HG02610 (cell line): Measurements from ENCODE around the gene HARS1.
"Not testable (repeated sequence)": the region's sequence is repeated elsewhere in the genome, so short reads cannot be mapped to it uniquely, and the experiment has no call there.

Experiments
- ATAC-seq: cut with Tn5 transposase; IDR thresholded peaks from one replicate; pipeline ENCODE4 v1.9.1; 2021; ENCODE audit warnings: mild to moderate bottlenecking, moderate library complexity; ENCODE audit not compliant: unreplicated experiment

Gene HARS1

GRCh38 chr5:140634103-140634502 lies 57.1 kb downstream of the HARS1 start:
- no peak for ATAC-seq

GRCh38 chr5:140633501-140633900 lies 57.7 kb downstream of the HARS1 start:
- ATAC-seq: no peak

GRCh38 chr5:140633021-140633471 lies 58.1 kb downstream of the HARS1 start, which contains the start of gene CD14:
Gene CD14, minus strand, starts transcription at chr5:140633175. Its CDS starts 104 bp downstream, at chr5:140633071.
- ATAC-seq: no peak

- ATAC-seq: peak; percentile 51
Observed at GRCh38 chr5:140632366-140633020, 58.7 kb downstream of the HARS1 start.

- ATAC-seq: peak; percentile 31
Observed at GRCh38 chr5:140631831-140632365, 59.3 kb downstream of the HARS1 start.

GRCh38 chr5:140631036-140631417 lies 60.1 kb downstream of the HARS1 start:
- no peak for ATAC-seq

GRCh38 chr5:140630292-140631035 lies 60.7 kb downstream of the HARS1 start:
- no peak for ATAC-seq

- ATAC-seq: no peak
Observed at GRCh38 chr5:140628711-140629110, 62.5 kb downstream of the HARS1 start.

GRCh38 chr5:140627972-140628371 lies 63.2 kb downstream of the HARS1 start:
- ATAC-seq: no peak

GRCh38 chr5:140624886-140625285 lies 66.3 kb downstream of the HARS1 start:
- not testable (repeated sequence) for ATAC-seq
